Measurements from ENCODE around the gene CTNNBL1. TPM values are rescaled to one million over a fixed set of nuclear protein-coding genes. Genes with fewer than 3 reads are reported as not detected.
A peak's percentile ranks its signal among the peaks of the same experiment; 100 is the strongest.

CTNNBL1 gene
- total RNA-seq, 1 donor from 2014 or later: 58.0 TPM

DNA sequence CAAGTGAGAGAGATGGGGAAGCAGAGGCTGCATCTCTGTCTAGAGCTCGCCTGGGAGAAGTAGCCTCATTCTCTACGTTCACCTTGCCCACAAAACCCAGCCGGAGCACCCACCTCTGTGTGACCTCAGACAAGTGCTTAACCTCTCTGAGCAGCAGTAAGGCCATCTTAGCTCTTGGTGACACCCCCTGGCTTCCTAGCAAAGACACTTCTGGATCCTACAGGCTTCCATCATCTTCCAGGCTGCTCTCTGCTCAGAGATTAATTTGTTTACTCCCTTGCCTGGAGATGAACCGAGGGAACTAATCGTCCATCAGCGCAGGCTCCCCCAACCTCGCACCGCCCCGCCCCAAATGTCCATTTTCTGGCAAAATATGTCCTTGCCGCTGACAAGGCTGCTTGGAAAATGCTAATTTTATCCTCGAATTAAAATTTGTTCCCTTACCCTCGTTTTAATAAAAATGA, 24.0 kb upstream of the CTNNBL1 start:
- TF ChIP-seq CTCF (IDR thresholded peaks at IDR 0.05; ENCODE audit: partially characterized antibody, unreplicated experiment): no peak
- Mint-ChIP-seq H3K4me3 (ENCODE audit: unreplicated experiment) (peak overlapping the region; percentile 59), H3K27me3 (ENCODE audit: unreplicated experiment) (peaks cover 6% of the 10 kb centered on the region), H3K27ac (ENCODE audit: unreplicated experiment) (peak overlapping the region; percentile 66), H3K36me3 (ENCODE audit: unreplicated experiment) (no peaks in the 10 kb centered on the region), H3K4me1 (ENCODE audit: low read depth, unreplicated experiment) (peaks cover 30% of the 10 kb centered on the region), H3K9me3 (ENCODE audit: unreplicated experiment) (peaks cover 10% of the 10 kb centered on the region)
- no peak for DNase-seq

DNA sequence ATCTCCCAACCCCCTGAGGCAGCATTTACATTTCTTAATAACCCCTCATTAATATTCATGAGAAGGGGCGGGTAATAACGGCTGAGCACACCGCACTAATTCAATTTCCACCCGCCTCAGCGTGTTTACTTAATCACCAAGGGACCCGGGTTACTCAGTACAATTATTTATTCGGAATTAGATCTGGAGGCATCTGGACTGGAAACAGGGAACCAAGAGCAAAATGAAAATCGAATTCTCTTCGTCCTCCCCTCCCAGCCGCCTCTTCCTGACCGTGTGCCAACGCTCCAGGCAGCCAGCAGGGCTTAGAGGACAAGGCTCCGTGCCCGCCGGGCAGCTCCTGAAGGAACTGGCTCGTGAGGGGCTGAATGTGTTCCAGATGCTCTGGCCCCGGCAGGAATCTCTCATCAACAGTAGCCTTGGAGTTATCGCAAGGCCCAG, 23.5 kb upstream of the CTNNBL1 start:
- Mint-ChIP-seq H3K4me3 (ENCODE audit: unreplicated experiment) (peak overlapping the region; percentile 59), H3K36me3 (ENCODE audit: unreplicated experiment) (no peaks in the 10 kb centered on the region), H3K4me1 (ENCODE audit: low read depth, unreplicated experiment) (peaks cover 30% of the 10 kb centered on the region), H3K9me3 (ENCODE audit: unreplicated experiment) (peaks cover 10% of the 10 kb centered on the region), H3K27ac (ENCODE audit: unreplicated experiment) (peak overlapping the region; percentile 66), H3K27me3 (ENCODE audit: unreplicated experiment) (peaks cover 6% of the 10 kb centered on the region)
- peak; percentile 36 for DNase-seq
- TF ChIP-seq CTCF (IDR thresholded peaks at IDR 0.05; ENCODE audit: partially characterized antibody, unreplicated experiment): no peak

- Mint-ChIP-seq H3K4me1 (ENCODE audit: low read depth, unreplicated experiment) (peaks cover 30% of the 10 kb centered on the region), H3K4me3 (ENCODE audit: unreplicated experiment) (no peak overlapping the region), H3K9me3 (ENCODE audit: unreplicated experiment) (peaks cover 10% of the 10 kb centered on the region)
Observed at GRCh38 chr20:37672143-37672542, 21.7 kb upstream of the CTNNBL1 start.

GRCh38 chr20:37673444-37673843, 20.4 kb upstream of the CTNNBL1 start:
- H3K27me3 Mint-ChIP-seq (ENCODE audit: unreplicated experiment): peaks cover 6% of the 10 kb centered on the region

More at GRCh38 chr20:37672143-37672542, 21.7 kb upstream of the CTNNBL1 start:
- H3K27ac Mint-ChIP-seq (ENCODE audit: unreplicated experiment): no peak overlapping the region
- peaks cover 6% of the 10 kb centered on the region for H3K27me3 Mint-ChIP-seq (ENCODE audit: unreplicated experiment)
- no peak for DNase-seq
- TF ChIP-seq CTCF (IDR thresholded peaks at IDR 0.05; ENCODE audit: partially characterized antibody, unreplicated experiment): no peak
- no peaks in the 10 kb centered on the region for H3K36me3 Mint-ChIP-seq (ENCODE audit: unreplicated experiment)

More at GRCh38 chr20:37673444-37673843, 20.4 kb upstream of the CTNNBL1 start:
- Mint-ChIP-seq H3K27ac (ENCODE audit: unreplicated experiment) (peak overlapping the region; percentile 86), H3K4me1 (ENCODE audit: low read depth, unreplicated experiment) (peaks cover 31% of the 10 kb centered on the region), H3K4me3 (ENCODE audit: unreplicated experiment) (peak overlapping the region; percentile 7), H3K36me3 (ENCODE audit: unreplicated experiment) (no peaks in the 10 kb centered on the region), H3K9me3 (ENCODE audit: unreplicated experiment) (peaks cover 10% of the 10 kb centered on the region)
- DNase-seq: no peak
- no peak for TF ChIP-seq CTCF (IDR thresholded peaks at IDR 0.05; ENCODE audit: partially characterized antibody, unreplicated experiment)

Data from glutamatergic neuron (in vitro differentiated cells).